Placental epithelial cell (primary cell): ENCODE data around the gene TMEM9. TPM values are rescaled to one million over a fixed set of nuclear protein-coding genes. Genes with fewer than 3 reads are reported as not detected.

ENCODE experiments used
- total RNA-seq: library from RNA; depleted of rRNA; stranded (reverse); fragments of >200 nt; gene quantifications from 2 replicates; pipeline ENCODE4 v1.2.3, GENCODE V29; 2012

Gene TMEM9
- 44.0 and 53.1 TPM in 2 replicates for total RNA-seq

DNA sequence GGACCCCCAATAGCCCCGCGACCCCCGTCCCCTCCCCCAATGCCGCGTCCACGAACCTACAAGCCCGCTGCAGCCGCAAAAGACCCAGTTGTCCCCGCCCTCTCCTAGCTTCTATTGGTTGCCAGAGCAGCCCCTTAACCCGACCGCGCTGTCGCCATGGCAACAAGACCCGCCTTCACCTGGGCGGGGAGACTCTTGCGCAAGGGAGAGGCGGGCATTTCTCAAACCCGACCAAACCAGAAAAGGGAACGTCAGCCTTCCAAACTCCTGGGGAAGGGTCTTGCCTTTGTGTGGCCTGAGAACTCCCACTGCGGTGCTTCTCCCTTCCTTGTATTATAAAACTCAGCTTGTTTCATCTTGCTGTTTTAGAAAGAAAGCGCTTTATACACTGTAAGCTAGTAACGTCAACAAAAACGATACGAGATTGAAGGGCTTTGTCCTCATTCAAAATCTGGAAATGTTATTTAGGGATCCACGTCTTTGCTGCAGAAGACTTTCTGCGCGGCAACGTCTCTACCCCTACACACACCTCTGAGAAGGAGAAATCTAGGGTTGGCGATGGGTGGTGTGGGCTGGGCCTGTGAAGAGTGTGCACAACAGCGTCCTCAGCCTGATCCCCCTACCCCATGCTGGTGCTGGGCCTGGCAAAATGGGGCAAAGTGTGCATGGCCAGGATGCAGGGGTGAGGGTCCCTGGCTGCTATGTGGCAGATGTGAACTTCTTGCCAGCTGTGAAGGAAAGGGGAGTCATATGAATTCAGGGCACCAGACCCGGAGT is at the start of gene TMEM9:
Gene TMEM9, minus strand, starts transcription at position 86 of the 777 bp plus-strand sequence. CDS start 551 bp downstream, outside the sequence.

DNA sequence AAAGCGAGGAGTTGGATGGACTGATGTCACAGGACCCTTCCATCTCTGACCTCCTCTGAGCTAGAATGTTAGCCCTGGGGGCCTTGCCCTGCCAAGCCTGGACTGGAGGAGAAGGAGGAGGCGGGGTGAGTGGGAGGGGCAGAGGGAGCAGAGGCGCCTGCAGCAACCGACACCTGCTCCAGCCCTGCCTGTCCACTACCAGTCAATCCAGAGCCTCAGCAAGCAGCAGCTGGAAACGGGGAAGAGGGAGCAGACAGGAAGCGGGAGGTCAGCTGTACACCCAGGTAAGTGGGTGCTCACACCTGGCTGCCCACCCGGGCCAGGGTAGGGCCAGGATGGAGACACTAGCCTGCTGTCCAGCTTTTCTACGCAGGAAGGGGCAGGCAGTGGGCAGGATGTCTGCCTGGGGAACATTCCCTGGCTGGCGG is 36.4 kb upstream of the TMEM9 start, which contains the start of gene IGFN1:
Gene IGFN1, plus strand, starts transcription at position 201 of the 428 bp plus-strand sequence. CDS start 2,470 bp downstream, outside the sequence.

GRCh38 chr1:201126832-201127754 is 27.2 kb downstream of the TMEM9 start, which contains the start of gene ASCL5:
Gene ASCL5, minus strand, starts transcription at chr1:201127184. Its CDS starts 11,812 bp downstream, at chr1:201115372.

GRCh38 chr1:201112173-201112731 is 42.0 kb downstream of the TMEM9 start, which contains the start of gene CACNA1S:
Gene CACNA1S, minus strand, starts transcription at chr1:201112426. Its CDS starts 87 bp downstream, at chr1:201112339.

Other genes starting within 250 kb of the TMEM9 start
- under 0.01 and 0.22 TPM in 2 replicates for gene KIF21B, start 130.8 kb downstream of the TMEM9 start, total RNA-seq
- gene CACNA1S, start 42.0 kb downstream of the TMEM9 start, total RNA-seq = not detected in 2 replicates
- not detected in 2 replicates for gene ASCL5, start 27.3 kb downstream of the TMEM9 start, total RNA-seq
- gene IGFN1, start 36.4 kb upstream of the TMEM9 start, total RNA-seq = not detected in 2 replicates
- gene PKP1, start 129.0 kb upstream of the TMEM9 start, total RNA-seq = 48.3 and 106 TPM in 2 replicates
- 1.4 and 1.6 TPM in 2 replicates for gene TNNT2, start 223.2 kb upstream of the TMEM9 start, total RNA-seq
- gene LAD1, start 244.8 kb upstream of the TMEM9 start, total RNA-seq = 22.8 and 33.3 TPM in 2 replicates